Stimulated activated CD4-positive, alpha-beta T cell treated with anti-CD3 and anti-CD28 coated beads, TNF-alpha, amount 100 ng/mL, for 24 hours (primary cell): ENCODE results near the gene AHRR.

Source experiments
- DNase-seq, 3 experiments: peaks; one replicate each; pipeline ENCODE4 v3.0.0-alpha.2; 2020; ENCODE audit warnings: low read depth in 3 of 3

The AHRR gene

GRCh38 chr5:458547-459353 lies 137.2 kb downstream of the AHRR start:
- peak; percentile 56 to 74 (median 58) for DNase-seq

GRCh38 chr5:459562-460272 lies 138.2 kb downstream of the AHRR start:
- no peak for DNase-seq

DNA sequence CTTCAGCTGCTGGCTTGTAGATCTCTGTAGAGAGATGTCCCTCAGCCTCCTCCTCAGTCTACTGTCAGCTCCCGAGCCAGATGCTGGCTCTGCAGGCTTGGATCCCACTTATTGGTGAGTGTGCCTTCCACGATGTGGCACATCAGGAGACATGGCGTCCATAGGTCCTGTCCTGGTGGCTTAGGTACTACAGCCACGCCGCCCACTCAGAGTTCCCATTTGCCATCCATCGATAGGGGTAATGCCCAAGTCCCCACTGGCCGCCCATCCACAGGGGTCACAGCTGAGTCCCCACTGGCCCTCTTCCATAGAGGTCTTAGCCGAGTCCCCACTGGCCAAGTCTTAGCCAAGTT lies 138.7 kb downstream of the AHRR start:
- DNase-seq, result no peak

GRCh38 chr5:462051-462481 lies 140.6 kb downstream of the AHRR start:
- DNase-seq, result no peak

- no peak for DNase-seq
Observed at GRCh38 chr5:463301-463700, 141.8 kb downstream of the AHRR start.

- peak; percentile 37 to 66 (median 62) for DNase-seq
Observed at GRCh38 chr5:463952-464351, 142.4 kb downstream of the AHRR start.

GRCh38 chr5:464446-464842 lies 142.9 kb downstream of the AHRR start:
- no peak for DNase-seq

GRCh38 chr5:464843-465590 lies 143.5 kb downstream of the AHRR start:
- no peak for DNase-seq

DNA sequence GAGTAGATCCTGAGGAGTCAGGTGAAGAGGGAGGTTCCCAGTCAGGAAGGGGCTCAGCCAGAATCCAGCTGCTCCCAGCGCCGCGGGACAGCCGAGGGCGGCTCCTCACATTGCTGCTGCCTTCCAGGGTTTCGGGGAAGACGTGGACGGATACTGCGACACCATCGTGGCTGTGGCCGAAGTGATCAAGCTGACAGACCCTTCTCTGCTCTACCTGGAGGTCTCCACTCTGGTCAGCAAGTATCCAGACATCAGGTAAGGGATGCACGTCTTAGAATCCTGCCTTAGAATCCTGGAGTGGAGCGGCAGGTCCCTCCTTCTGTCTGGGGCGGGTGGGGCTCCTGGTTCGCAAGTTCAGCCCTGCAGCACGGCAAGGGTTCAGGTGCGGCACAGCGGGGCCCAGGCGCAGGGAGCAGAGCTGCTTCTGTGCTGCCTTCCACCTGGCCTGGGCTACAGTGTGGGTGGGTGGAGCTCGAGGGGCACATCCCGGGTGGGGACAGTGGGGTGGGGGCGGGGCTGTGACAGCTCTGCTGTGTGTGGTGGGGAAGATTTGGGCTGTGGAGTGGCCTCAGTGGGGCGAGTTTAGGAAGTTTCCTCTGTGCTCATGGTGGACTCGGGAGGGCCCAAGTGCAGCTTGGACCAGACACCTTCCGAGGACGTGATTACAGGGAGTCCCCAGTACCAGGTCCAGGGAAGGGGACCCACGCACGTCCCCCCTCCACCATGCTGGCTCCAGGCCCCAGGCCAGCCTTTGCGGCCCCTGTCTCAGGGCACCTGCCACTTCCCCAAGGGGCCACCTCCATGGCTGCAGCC lies 144.3 kb downstream of the AHRR start:
- no peak for DNase-seq

- no peak for DNase-seq
Observed at GRCh38 chr5:466661-467310, 145.3 kb downstream of the AHRR start.

- DNase-seq, result no peak
Observed at GRCh38 chr5:468401-468800, 146.9 kb downstream of the AHRR start.

DNA sequence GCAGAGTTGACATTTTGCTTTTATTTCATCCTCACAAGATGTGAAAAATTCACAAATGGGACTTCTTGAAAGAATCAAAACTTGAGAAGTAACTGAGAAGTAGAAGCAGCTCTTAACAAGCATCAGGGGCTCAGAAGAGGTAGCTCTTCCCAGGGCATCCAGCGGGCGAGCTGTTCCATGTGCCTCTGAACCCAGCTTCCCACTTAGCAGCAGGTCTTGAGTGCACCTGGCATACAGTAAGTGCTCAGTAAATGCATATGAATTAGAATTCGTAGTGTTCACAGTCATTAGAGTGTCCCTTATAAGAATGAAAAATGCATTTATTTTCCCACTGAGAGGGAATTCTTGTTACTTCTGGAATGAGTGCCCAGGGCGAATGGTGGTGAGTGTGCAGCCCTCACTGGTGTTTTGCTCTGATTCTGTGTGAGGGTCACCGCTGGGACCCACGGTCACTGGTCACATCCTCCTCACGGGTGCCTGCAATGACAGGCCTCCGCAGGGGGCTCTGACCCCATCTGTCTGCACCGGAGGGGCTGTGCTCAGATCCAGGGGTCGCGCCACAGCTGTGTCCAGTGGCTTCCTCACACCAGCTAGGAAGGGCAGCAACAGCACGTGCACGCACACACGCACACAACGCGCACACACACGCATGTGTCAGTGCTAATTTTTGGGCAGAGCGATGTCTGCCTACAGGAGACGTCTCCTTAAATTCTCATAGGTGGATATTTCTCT lies 148.4 kb downstream of the AHRR start:
- DNase-seq, result no peak

DNA sequence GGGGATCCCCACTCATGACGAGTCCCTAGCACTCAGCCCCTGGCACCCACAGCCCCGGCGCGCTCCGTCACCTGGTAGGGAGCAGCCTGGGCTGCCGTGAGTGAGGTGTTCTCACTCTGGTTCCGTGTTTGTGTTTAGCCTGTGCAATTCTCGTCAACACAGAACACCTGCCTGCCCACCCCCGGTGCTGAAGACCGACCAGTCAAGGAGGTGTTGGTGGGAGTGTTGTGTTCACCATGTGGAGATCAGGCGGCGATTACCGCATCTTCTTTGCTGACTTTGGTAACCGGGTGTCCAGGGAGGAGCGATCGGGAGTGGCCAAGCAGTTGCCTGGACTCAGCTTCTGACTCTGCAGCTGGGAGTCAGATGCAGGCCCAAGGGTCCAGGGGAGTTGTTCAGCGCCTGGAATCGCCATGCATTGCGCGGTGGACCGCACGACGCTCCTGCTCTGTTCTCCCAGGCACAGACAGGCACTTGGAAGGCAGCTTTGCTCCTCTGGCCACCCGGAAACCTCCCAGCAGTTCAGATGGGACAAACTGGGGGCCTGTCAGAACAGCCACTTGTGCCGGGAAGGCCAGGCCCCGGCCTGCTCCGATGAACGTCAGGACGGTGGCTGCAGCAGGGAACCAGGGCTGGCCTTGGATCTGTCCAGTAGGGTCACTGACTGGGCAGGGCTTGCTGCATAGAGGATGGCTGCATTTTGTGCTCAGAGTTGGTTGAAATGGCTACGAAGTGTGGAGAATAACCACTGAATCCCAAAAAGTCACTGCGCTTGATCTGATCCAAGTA lies 149.6 kb downstream of the AHRR start:
- DNase-seq, result no peak

- no peak for DNase-seq
Observed at GRCh38 chr5:471750-472058, 150.2 kb downstream of the AHRR start.

GRCh38 chr5:472076-472655 lies 150.7 kb downstream of the AHRR start:
- DNase-seq, result no peak

DNA sequence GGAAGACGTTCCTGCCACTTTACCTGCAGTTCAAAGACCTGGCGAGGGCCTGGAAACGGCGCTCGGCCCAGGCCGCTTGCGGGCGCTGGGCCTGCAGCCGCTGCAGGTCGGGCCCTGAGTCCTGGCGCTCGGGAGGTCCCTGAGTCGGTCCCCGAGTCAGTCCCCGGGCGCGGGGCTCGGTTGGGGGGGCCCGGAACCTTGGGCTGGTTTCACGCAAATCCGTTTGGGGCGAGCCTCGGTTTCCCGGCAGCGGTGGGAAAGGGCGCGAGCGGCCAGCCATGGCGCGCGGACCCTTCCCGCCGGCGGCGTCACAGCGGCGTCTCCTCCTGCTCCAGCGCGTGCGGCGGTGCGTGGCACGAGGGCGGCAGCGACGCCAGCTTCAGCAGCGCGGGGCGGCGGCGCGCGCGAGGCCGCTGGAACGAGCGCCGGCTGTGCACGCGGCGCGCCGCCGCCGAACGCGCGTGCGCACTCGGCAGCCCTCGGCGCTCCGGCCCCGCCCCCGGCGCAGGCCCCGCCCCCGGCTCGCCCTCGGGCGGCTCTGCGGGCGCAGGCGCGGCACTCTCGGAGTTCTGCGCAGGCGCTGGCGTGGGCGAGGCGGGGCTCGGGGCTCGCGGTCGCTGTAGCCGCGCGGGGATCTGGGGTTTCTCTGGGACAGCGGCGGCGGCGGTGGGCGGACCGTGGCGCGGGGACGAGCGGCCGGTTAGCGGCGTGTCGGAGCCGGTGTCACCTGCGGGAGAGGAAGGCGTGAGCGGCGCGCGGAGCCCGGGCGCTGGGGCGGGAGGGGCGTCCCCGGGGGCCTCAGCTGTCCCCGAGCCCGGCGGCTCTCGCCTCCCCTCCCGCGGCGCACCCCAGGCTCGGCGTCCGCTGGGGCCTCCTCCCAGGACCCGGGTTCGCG lies 151.4 kb downstream of the AHRR start:
- DNase-seq, result peak; percentile 77 to 88 (median 86)

DNA sequence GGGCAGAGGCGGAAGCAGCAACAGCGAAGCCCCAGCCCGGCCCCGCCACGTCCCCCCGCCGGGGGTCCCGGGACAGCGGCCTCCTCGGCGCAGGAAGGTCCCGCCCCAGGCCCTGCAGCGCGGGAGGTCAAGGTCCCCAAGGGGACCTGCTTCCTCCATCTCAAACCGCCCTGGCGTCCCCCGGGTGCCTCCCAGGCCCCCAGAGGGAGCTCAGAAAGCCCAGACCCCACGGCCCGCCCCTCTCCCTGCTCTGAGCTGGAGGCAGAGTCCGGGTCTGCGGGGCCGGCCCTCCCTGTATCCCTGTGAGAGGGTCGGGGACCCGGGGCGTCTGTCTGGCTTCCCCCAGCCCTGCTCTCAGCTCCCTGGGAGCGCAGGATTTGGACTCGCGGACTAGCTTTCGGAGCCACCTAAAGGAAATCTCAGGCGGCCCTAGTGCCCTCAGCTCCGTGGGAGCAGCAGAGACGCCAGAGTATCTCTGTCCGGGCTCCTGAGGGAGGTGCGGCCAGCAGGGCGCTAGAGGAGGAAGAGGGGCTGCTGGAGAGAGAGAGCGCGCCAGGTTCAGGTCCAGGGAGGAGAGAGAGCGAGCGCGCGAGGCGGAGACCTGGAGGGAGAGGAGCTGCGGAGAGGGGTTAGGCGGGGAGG lies 152.2 kb downstream of the AHRR start:
- peak in 1 of 3 experiments; percentile 32 for DNase-seq
